CD4-positive, alpha-beta T cell treated with Interleukin-4 for 4 hours (primary cell): ENCODE results near the gene SPINK1.
"Not testable (repeated sequence)": the region's sequence is repeated elsewhere in the genome, so short reads cannot be mapped to it uniquely, and the experiment has no call there.

Experiments used
- DNase-seq: peaks from one replicate; pipeline ENCODE4 v3.0.0-alpha.2; 2020

The SPINK1 gene

DNA sequence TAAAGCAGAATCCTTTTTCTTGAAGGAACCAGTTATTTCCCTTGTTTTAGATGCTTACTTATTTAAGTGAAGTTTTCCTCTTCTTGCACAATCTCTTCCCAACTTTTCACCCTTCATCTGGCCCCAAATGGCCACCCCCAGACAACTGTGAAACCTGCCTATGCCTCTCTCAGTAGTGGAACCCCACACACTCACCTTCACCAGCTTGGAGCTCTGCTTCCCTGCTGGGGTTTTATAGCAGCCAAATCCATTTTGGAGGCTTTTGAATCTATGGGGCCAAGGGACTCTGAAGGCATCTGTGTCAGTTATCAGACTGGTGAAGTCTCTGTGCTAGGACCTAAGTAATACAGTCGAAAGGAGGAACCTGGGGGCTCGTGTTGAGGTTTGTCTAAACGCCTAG is 22.9 kb upstream of the SPINK1 start:
- DNase-seq = no peak

GRCh38 chr5:147853372-147853987 is 22.0 kb upstream of the SPINK1 start:
- DNase-seq = no peak

DNA sequence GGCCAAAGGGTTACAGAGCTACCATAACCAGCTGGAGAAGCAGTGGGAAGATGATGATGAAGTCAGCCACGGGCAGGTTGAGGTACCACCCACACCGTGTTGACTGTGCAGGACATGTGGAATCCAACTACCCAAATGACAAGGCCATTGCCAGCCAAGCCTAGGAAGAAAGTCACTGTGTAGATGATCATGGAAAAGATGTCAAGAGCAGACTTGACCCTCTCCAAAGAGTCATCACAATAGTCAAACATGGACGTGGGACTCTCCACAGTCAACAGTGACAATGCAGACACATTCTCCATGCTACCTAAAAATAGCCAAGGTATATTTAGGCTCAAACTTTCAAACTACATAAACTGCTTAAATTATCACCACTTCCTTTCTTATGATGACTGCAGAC is 20.9 kb upstream of the SPINK1 start:
- DNase-seq = no peak

DNA sequence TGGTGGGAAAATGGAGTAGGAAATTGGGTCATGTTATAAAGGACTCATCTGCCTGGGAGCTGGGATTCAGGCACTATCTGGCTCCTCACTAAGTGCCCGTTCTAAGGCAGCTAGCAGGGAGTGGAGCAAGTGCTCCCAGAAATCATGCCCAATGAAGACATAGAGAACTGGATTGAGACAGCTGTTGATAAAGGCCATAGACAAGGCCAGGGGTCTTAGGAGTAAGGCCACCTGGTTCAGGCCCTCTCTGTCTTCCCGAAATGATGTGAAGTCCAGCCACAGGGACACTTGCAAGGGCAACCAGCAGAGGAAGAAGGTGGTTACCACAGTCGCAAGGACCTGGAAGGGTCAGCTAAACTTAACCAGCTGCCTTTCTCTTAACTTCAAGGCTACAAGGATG is 20.1 kb upstream of the SPINK1 start:
- no peak for DNase-seq

DNA sequence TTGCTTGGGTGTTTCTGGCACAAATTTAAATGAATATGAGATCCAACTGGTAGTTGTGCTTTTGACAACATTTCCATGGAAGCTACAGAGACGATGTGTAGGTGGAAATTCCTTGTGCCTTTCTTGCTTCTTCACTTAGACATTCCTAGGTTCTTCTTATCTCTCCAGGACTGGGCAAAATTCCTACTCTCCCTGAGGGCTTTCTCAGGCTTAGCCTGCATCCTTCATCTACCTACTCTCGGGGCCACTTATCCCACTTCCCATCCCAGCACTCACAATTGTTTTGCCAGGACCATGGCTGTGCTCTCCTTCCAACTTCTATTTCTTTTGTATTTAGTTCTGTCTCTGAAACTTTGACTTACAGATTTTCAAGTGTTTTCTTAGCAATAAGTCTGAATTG is 17.8 kb upstream of the SPINK1 start:
- no peak for DNase-seq

DNA sequence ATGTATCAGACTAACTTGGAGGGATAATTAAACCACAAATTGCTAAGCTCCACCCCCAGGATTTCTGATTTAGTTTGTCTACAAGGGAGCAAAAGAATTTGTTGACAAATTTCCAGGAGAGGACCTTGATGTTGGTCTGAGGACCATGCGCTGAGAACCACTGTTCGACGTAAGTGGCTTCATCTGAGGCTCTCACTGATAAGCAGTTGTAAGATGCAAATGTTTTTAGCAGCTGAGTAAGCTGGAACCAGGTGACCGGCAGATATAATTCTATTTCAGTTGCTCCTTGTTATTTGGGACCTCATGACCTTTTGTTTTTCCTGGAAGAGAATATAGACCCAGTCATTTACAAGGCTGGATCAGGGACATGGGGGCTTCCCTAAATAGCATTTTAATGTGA is 14.1 kb upstream of the SPINK1 start:
- no peak for DNase-seq

DNA sequence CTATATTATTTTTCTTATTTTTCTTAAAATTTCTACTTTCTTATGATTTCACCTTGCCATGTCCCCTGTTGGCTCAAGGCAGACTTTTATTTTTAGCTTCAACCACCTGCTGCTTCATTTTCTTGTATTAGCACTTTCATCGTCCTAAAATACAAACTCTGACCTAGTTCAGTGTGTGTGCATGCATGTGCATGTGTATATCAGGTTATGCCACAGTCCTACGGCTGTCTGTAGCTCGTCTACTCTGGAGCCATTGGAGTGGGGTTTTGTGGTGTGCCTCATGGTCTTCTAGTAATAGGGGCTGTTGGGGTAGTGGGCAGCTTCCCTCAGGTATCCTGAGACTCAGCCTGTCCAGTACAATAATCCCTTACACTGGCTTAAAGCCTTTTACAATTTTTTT is 13.4 kb upstream of the SPINK1 start:
- DNase-seq = no peak

DNA sequence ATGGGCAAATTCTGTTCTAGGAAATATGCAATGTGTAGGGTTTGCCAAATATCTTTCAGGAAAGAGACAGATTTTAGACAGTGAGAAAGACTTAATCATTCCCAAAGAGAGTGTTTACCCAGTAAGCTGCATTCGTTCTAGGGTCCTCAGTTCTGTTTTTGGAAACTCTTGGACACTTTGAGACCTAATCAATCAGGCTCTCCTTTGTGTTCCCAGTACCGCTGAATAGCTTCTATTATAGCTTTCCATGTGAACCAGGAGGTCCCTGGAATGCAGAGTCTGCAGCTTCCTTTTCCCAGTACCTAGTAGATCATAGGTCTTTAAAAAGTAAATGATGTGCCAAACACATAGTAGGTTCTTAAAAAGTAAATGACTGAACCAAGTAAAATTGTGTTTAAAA is 11.4 kb upstream of the SPINK1 start:
- no peak for DNase-seq

- DNase-seq = no peak
These were observed 5.0 kb upstream of the SPINK1 start for GRCh38 chr5:147836439-147836838.

GRCh38 chr5:147835386-147835798 is 3.9 kb upstream of the SPINK1 start:
- DNase-seq = no peak

GRCh38 chr5:147832541-147832940 is 1.1 kb upstream of the SPINK1 start:
- DNase-seq = no peak

DNA sequence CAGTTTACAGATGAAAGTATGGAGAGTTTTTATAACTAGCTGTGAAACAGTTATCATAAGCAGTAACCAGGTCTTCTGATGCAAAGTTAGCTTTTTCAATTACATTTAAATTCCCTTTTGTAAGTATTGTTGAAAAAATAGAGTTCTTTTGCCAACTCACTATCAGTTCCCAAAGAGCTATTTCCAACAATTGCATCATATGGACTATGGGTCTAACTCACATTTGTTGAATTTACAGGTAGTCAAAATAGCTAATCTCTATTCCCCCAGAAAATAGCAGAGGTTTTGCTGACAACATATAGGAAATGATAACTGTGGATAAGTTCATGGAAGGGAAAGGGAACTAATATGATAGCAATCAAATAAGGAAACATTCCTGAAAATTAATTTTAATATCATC is 1.4 kb downstream of the SPINK1 start:
- DNase-seq = no peak

DNA sequence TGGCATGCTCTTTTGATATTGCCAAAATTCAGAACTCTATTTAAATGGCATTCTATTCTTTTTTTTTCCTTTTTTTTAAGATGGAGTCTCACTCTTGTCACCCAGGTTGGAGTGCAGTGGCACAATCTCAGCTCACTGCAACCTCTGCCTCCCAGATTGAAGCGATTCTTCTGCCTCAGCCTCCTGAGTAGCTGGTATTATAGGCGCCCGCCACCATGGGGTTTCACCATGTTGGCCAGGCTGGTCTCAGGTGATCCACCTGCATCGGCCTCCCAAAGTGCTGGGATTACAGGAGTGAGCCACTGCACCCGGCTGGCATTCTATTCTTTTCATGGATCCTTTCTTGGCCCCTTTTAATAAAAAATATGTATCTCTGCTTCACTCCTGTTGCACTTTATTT is 4.5 kb downstream of the SPINK1 start:
- DNase-seq = not testable (repeated sequence)

GRCh38 chr5:147826361-147826760 is 5.1 kb downstream of the SPINK1 start:
- DNase-seq = no peak

DNA sequence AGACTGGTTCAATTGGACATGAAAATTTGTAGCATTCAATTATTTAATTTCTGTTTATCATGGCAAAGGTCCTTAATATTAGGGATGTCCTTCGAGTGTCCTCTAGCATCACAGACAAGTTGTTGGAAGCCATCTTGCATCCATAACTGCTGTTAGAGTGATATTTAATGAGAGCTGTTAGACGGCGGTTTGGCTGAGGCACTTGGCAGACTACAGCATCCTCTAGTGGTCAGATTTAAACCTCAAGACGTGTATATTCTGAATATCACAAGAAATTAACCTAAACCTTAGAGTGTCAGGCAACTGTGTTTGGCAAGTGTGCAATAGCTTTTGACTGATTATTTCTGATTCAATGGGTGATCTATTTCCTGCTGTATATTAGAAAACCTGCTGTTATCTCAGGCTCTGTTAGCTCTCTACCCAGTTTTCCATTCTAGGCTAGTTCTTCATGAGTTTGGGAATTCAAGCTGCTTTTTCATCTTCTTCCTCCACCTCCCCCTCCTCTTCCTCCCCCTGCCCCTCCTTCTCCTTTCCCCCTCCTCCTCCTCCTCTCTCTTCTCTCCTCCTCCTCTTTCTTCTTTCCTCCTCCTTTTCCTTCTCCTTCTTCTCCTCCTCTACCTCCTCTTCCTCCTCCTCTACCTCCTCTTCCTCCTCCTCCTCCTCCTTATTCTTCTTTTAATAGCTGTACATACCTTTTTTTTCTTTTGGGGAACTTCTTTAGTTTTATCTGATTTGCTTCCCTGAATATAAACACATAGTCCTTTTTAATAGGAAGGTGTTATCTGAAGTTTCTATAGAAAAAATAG is 8.6 kb downstream of the SPINK1 start:
- DNase-seq = peak; percentile 59

DNA sequence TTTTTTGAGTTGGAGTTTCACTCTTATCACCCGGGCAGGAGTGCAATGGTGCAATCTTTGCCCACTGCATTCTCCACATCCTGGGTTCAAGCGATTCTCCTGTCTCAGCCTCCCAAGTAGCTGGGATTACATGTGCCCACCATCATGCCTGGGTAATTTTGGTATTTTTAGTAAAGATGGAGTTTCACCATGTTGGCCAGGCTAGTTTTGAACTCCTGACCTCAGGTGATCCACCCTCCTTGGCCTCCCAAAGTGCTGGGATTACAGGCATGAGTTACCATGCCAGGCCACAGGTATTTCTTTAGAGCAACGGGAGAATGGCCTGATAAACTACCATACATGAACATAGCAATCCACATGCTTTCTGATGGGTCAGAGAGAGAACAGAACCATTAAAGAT is 9.2 kb downstream of the SPINK1 start:
- not testable (repeated sequence) for DNase-seq

DNA sequence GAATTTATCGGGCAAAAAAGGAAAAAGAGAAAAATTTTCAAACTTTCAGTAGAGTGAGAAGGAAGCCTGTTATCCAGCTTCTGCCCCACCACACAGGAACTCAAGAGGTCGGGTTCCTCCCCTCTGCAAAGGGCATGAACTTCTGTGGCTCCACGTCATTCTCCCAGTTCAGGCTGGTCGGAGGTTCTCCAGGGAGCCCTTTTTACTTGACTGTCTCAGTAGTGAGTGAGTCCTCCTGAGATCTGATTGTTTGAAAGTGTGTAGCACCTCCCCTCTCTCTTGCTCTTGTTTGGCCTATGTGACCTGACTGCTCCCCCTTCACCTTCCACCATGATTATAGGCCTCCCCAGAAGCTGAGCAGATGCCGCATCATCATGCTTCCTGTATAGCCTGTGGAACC is 9.7 kb downstream of the SPINK1 start:
- DNase-seq = no peak

DNA sequence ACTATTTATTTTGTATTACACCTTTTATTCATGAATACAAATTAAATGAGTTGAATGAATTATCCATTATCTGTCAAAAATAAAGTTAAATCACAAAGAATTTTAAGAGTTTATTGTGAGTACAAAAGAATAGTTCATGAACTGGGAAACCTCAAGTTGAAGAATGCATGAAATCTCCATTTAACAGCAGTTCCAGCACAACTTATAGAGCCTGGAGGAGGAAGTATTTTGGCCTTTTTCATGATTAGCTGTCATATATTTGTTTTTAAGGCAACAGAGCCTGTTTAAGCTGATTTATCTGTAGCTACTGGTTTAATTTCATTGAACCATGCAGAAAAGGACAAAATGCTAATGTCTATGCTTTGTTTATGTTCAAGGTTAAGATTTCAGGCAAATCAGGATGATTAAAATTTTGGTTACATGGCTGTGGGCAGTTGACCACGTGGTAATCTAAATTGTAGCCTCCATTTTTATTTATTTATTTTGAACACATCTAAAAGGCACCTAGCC is 12.2 kb downstream of the SPINK1 start:
- DNase-seq = no peak

DNA sequence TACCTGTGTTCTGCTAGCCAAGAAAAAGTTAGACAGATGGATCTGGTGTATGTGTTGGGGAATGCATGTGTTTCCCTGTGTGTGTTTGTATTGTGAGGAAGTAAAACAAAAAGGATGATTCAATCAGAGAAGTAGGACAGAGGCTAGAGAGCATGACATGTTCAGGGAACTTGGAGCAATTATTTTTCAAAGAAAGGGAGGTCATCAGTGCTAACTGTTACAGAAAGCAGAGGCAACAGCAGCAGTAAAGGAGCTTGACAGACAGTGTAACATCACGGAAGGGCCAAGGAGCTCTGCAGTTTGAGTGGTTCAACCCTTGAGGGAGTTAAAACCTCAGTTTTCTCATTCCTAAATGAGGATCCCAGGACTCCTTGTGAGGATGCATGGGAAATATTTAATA is 13.2 kb downstream of the SPINK1 start:
- DNase-seq = no peak

- DNase-seq = no peak
These were observed 17.8 kb downstream of the SPINK1 start for GRCh38 chr5:147813696-147814095.

DNA sequence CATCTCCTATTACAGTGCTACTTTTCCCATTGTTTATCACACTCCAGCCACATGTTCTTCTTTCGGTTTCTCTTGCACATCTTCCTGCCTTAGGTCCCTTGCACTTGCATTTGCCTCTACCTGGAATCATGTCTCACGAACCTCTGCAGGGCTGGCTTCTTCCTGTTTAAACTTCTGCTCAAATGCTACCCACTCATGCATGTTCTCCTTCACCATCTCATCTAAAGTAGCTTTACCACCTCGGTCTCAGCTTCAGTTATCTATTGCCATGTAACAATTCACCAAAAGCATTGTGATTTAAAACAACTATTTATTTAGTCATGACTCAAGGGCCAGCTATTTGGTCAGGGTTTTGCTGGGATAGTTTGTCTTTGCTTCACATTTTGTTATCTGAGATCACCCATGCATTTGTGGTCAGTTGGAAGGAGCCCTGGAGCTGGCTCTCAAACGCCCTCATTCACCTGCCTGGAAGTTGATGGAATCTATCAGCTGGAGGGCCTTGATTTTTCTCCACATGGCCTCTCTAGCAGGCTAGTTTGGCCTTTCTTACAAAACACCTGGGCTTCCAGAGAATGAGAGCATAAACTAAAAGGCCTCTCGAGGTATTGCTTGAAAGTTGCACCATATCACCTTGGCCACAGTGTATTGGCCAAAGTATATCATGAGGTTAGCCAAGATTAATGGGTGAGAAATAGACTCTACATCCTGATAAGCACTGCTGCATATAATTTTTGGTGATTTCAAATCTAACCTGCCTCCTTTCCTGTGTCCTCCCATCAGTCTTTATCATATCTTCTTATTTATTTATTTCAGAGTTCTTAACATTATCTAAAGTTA is 21.4 kb downstream of the SPINK1 start:
- DNase-seq = no peak

GRCh38 chr5:147805030-147805454 is 26.4 kb downstream of the SPINK1 start:
- DNase-seq = peak; percentile 49

DNA sequence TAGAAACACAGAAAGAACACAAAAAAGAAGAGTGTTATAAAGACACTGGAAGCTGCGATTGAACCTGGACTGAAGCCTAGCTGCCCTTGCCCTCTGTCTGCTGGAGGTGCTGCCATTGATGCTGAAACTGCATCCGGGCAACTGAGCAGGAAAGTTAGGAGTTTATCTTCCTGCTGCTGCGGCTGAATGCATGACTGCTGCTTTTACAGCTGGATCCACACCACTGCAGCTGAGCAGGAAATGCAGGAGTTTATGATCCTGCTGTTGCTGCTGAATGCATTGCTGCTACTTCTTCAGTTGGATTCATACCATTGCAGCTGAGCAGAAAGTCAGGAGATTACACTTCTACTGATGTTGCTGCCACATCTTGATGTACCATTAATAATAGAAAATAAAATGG is 27.1 kb downstream of the SPINK1 start:
- no peak for DNase-seq

DNA sequence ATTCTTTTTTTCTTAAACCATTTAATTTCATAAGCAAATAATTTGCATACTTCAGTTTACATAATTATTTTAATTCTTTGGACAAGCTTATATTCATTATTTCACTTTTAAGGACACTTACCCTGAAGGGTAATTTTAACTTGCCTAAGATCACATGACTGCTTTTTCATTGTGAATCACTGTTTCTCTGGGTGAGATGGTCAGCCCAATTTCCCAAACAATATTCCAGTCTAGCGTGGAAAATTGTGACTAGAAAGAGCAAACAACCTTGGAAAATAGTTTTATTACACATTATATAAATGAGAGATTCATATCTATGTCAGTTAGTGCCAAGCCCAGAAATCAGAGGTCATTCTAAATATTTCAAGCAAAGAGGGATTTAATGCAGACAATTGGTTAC is 27.5 kb downstream of the SPINK1 start:
- DNase-seq = no peak
